ENCODE results near the gene MYL4.
"Not testable (repeated sequence)": the region's sequence is repeated elsewhere in the genome, so short reads cannot be mapped to it uniquely, and the experiment has no call there.

Gene MYL4

DNA sequence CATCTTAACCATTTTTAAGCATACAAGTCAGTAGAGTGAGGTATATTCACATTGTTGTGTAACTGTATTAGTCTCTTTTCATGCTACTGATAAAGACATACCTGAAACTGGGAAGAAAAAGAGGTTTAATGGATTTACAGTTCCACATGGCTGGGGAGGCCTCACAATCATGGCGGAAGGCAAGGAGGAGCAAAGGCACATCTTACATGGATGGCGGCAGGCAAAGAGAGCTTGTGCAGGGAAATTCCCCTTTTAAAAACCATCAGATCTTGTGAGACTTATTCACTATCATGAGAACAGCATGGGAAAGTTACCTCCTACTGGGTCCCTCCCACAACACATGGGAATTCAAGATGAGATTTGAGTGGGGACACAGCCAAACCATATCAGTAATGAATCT, 14.9 kb downstream of the MYL4 start:
- H3K4me3 Mint-ChIP-seq, H3K27ac Mint-ChIP-seq, H3K27me3 Mint-ChIP-seq, H3K9me3 Mint-ChIP-seq, H3K36me3 Mint-ChIP-seq: not testable (repeated sequence)
- H3K4me1 Mint-ChIP-seq = peaks cover 20% of the 10 kb centered on the region

DNA sequence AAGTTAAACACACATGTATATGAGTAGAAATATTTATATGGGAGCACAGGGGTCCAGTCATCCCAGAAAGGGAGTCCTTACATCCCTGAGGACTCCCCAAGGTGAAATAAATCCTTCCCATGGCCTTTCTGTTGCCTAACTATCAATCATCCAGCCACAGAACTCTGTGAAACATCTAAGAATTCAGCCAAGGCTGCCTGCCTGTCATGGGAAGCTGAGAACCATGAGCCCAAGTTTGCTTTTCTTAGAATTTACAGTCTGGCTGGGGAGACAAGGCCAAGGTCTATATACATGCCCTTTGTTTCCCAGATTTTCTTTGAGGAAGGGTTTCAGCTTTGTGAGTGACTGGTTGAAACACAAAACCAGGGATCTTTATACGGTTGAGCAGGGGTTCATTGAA, 15.8 kb downstream of the MYL4 start:
- H3K27me3 Mint-ChIP-seq = peaks cover 2% of the 10 kb centered on the region
- no peak overlapping the region for H3K4me3 Mint-ChIP-seq
- H3K27ac Mint-ChIP-seq = no peak overlapping the region
- no peaks in the 10 kb centered on the region for H3K36me3 Mint-ChIP-seq
- H3K9me3 Mint-ChIP-seq = no peaks in the 10 kb centered on the region
- H3K4me1 Mint-ChIP-seq = peaks cover 21% of the 10 kb centered on the region

DNA sequence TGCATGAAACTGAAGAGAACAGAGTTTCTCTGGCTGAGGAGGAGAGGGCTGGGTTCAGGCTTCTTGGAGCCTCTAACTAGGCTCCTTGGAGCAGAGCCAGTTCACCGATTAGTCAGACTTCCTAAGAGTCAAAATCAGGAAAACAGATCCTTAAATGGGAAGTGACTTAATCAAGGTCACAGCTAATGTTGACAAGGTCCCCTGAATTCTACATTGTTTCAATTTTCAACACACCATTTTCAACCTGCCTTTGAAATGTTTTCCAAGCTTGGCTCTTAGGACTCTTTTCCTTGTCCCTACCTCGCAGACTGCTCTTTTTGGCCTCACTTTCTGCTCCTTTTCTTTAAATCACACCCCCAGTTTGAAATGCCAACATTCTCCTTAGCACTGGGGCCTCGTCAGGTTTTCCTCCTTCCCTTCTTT, 16.3 kb downstream of the MYL4 start:
- H3K4me3 Mint-ChIP-seq = no peak overlapping the region
- no peak overlapping the region for H3K27ac Mint-ChIP-seq
- H3K9me3 Mint-ChIP-seq = no peaks in the 10 kb centered on the region
- no peaks in the 10 kb centered on the region for H3K36me3 Mint-ChIP-seq
- peaks cover 2% of the 10 kb centered on the region for H3K27me3 Mint-ChIP-seq
- peaks cover 20% of the 10 kb centered on the region for H3K4me1 Mint-ChIP-seq

DNA sequence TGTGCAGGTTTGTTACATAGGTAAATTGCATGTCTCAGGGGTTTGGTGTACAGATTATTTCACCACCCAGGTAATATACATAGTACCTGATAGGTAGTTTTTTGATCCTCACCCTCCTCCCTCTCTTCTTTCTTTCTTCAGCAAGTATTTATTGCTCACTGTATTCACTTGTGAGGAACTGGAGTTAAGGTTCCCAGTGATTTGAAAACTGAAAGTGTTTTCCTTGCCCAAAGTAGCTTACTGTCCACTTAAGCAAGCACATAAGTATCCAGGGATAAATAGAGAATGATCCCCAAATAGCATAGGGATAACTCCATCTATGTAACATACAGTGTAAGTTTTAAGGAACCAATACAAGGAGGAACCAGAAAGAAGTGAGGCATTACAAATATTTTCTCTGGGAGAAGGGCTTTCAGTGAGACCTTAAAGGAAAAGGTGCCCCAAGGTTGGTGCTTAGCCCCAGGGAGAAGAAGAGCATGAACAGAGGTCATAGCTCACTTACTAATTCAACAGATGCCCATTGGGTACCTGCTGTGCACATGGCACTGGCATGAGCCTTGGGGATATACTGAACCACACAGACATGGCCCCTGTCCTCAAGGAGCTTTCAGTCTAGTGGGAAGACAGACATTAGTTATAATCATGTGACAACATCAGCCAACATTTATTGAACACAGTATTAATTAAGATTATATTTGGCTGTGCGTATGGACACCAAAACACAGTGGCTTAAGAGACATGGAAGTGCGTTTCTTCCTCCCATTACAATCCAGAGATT, 17.0 kb downstream of the MYL4 start:
- Mint-ChIP-seq H3K27ac (peak overlapping the region; percentile 17), H3K27me3 (peaks cover 2% of the 10 kb centered on the region), H3K9me3 (no peaks in the 10 kb centered on the region), H3K36me3 (no peaks in the 10 kb centered on the region), H3K4me3 (no peak overlapping the region), H3K4me1 (peaks cover 16% of the 10 kb centered on the region)

DNA sequence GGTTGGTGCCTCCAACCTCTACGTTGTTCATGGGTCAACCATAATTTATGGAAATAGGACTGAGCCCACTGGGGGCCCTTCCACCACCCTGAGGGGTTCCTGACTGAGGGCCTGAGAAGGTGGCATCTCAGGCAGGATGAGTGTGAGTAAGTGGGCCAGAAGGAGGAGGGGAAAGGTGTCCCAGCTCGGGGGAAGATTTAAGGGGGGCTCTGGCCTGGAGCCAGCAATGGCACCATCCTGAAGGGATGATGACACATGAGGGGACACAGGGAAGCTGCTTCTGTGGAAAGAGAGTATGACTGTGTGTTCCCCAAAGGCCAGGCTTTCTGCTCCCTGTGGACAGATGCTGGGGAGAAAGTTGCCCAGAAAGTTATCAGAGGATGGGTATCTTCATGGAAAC, 18.7 kb downstream of the MYL4 start:
- Mint-ChIP-seq H3K36me3 (no peaks in the 10 kb centered on the region), H3K9me3 (no peaks in the 10 kb centered on the region), H3K4me1 (peaks cover 12% of the 10 kb centered on the region), H3K27ac (peak overlapping the region; percentile 59), H3K4me3 (no peak overlapping the region), H3K27me3 (no peaks in the 10 kb centered on the region)

DNA sequence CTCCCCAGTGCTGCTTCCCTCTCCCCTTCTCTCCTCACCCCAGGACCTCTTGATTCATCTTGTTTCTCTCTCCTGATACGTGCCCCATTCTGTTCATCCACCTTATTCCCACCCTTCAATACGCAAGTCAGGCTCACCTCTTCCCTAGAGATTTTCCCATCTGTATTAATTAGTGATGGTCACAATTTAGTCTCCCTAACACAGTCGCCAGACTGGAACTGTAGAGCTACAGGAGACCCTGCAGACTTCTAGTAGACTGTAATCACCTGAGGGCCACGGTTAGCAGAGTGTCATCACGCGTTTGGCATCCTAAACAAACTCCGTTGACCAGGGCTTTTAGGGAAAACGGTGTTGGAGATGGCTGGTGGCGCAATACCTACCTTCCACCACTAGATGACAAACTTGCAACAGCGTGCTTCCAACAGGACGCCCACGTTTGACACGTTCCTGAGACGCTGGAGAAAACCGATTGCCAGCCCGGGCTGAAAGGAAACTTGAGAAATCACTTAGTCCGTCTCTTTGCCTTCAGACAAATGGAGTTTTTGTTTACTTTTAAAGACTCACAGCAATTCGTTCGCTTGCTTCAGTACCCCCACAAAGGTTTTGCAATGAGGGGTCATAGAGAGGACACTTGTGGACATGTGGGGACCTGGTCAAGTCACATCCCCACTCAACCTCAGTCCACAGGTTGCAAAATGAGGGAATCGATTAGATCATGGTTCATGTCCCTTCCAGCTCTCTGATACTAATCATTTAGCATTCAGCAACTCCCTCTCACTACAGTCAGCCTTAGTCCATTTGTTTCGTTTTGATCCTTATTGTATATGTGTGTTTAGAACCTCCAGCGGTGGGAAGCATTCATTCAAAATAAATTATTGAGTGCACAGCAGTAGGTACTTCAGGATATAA, 20.6 kb downstream of the MYL4 start:
- Mint-ChIP-seq H3K4me1 (peaks cover 12% of the 10 kb centered on the region), H3K9me3 (no peaks in the 10 kb centered on the region), H3K27ac (peak overlapping the region; percentile 33), H3K4me3 (peak overlapping the region; percentile 63), H3K27me3 (no peaks in the 10 kb centered on the region), H3K36me3 (no peaks in the 10 kb centered on the region)

DNA sequence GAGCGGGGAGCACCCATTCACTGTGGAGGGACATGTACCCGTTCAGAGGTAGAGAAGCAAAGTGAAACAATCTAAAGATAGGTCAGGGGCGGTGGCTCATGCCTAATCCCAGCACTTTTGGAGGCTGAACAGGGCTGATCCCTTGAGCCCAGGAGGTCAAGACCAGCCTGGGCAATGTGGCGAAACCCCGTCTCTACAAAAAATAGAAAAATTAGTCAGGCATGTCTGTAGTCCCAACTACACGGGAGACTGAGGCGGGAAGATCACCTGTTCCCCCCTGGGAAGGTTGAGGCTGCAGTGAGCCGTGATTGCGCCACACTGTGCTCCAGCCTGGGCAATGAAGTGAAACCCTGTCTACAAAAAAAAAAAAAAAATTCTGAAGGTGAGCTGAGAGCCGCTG, 21.7 kb downstream of the MYL4 start:
- Mint-ChIP-seq H3K4me3 (no peak overlapping the region), H3K4me1 (peaks cover 12% of the 10 kb centered on the region), H3K27ac (no peak overlapping the region), H3K9me3 (no peaks in the 10 kb centered on the region), H3K27me3 (no peaks in the 10 kb centered on the region), H3K36me3 (no peaks in the 10 kb centered on the region)

DNA sequence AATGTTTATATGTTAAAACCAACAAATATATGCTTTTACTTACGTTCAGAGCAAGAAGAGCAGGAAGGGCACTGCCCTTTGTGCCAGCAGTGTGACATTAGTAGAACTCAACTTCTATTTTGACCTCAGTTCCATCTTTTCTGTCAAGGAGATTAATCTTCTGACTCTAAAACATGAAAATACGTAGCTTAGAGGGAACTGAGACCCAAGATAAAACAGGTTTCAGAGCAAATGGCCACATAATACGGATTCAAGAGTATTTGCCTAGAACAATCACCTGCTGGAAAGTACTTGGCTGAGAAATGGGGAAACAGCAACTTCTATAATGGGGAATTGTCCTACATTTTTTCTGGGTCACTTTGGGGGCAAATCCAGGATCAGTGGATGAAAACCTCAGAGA, 22.2 kb downstream of the MYL4 start:
- no peak overlapping the region for H3K4me3 Mint-ChIP-seq
- H3K9me3 Mint-ChIP-seq = no peaks in the 10 kb centered on the region
- H3K36me3 Mint-ChIP-seq = no peaks in the 10 kb centered on the region
- no peak overlapping the region for H3K27ac Mint-ChIP-seq
- H3K4me1 Mint-ChIP-seq = peaks cover 12% of the 10 kb centered on the region
- no peaks in the 10 kb centered on the region for H3K27me3 Mint-ChIP-seq

DNA sequence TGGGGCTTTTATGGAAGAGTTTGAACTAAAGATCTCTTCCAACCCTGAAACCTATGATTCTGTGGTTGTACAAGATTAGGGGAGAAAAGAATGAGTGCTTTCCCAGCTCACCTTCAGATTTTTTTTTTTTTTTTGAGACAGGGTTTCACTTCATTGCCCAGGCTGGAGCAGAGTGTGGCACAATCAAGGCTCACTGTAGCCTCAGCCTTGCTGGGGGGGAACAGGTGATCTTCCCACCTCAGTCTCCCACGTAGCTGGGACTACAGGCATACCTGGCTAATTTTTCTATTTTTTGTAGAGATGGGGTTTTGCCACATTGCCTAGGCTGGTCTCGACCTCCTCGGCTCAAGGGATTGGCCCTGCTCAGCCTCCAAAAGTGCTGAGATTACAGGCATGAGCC, 22.7 kb downstream of the MYL4 start:
- Mint-ChIP-seq H3K27me3 (no peaks in the 10 kb centered on the region), H3K9me3 (no peaks in the 10 kb centered on the region), H3K4me1 (peaks cover 12% of the 10 kb centered on the region), H3K36me3 (no peaks in the 10 kb centered on the region), H3K4me3 (no peak overlapping the region), H3K27ac (no peak overlapping the region)

DNA sequence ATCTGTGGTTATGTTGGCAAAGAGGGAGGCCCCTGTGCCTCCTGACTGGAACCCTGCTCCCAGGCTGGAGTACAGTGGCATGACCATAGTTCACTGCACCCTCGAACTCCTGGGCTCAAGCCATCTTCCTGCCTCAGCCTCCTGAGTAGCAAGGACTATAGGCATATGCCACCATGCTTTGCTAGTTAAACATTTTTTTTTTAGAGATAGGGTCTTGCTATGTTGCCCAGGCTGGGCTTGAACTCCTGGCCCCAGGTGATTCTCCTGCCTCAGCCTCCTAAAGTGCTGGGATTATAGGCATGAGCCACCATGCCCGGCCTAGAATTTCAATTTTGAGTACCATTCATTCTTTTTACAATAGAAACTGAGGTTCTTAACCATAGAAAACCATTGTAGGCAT, 23.3 kb downstream of the MYL4 start:
- Mint-ChIP-seq H3K4me1 (peaks cover 12% of the 10 kb centered on the region), H3K27ac (no peak overlapping the region), H3K36me3 (no peaks in the 10 kb centered on the region), H3K27me3 (no peaks in the 10 kb centered on the region), H3K9me3 (no peaks in the 10 kb centered on the region), H3K4me3 (no peak overlapping the region)

DNA sequence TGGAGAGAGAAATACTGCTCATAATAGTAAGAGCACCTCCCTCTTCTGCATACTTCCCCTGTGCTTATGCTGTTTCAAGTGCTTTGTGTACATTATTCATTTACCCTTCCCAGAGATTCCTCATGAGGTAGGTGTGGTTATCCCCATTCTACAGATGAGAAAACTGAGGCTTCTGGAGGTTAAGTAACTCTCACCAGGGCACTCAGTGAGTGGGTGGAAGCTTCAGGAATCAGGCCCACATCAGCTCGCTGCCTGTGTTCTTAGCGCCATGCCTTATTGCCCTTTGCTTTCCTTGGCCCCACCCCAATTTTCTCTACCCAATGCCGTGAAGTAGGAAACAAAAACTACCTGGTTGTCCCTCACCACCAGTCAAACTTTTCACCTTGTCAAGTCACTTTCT, 26.4 kb downstream of the MYL4 start:
- H3K4me3 Mint-ChIP-seq = no peak overlapping the region
- no peaks in the 10 kb centered on the region for H3K9me3 Mint-ChIP-seq
- H3K36me3 Mint-ChIP-seq = no peaks in the 10 kb centered on the region
- no peak overlapping the region for H3K27ac Mint-ChIP-seq
- H3K27me3 Mint-ChIP-seq = no peaks in the 10 kb centered on the region
- no peaks in the 10 kb centered on the region for H3K4me1 Mint-ChIP-seq

DNA sequence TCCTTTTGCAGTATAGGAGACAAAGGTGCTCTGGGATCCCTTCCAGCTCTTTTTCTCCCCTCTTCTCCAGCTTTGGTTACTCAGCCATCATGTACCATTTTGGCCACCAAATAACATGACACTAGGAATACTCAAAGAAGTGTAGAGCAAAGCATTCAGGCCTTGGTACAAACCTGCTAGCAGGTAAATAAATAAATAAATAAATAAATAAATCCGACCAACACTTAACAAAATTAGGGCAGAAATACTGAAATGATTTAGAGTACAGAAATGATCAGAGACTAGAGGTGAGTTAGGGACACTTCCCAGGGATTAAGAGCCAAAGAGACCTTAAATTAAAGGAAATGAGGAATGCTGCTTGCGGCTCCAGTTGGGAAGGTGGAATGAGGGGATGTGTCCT, 26.8 kb downstream of the MYL4 start:
- H3K4me3 Mint-ChIP-seq = no peak overlapping the region
- no peaks in the 10 kb centered on the region for H3K9me3 Mint-ChIP-seq
- no peaks in the 10 kb centered on the region for H3K27me3 Mint-ChIP-seq
- H3K27ac Mint-ChIP-seq = no peak overlapping the region
- H3K36me3 Mint-ChIP-seq = no peaks in the 10 kb centered on the region
- H3K4me1 Mint-ChIP-seq = no peaks in the 10 kb centered on the region

DNA sequence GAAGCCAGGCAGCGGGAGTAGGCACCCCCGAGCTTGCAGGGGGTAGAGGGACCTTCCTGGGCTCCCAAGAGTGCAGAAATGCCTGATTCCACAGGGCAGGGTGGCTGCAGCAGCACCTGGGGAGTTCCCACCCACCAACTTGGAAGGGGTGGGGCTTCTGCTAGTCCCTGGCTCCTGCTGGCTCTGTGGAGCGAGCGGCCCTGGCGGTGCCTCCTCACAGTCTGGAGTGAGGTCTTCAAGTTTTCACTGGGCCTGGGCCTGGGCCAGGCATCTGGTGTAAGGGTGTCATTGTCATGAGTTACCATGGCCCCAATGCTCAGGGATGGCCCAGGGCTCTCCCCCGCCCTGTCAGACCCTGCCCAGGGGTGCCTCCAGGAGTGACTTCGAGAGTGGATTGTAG, 28.7 kb downstream of the MYL4 start:
- H3K27me3 Mint-ChIP-seq = no peaks in the 10 kb centered on the region
- H3K4me1 Mint-ChIP-seq = no peaks in the 10 kb centered on the region
- H3K9me3 Mint-ChIP-seq = no peaks in the 10 kb centered on the region
- no peak overlapping the region for H3K4me3 Mint-ChIP-seq
- H3K36me3 Mint-ChIP-seq = no peaks in the 10 kb centered on the region
- H3K27ac Mint-ChIP-seq = no peak overlapping the region

DNA sequence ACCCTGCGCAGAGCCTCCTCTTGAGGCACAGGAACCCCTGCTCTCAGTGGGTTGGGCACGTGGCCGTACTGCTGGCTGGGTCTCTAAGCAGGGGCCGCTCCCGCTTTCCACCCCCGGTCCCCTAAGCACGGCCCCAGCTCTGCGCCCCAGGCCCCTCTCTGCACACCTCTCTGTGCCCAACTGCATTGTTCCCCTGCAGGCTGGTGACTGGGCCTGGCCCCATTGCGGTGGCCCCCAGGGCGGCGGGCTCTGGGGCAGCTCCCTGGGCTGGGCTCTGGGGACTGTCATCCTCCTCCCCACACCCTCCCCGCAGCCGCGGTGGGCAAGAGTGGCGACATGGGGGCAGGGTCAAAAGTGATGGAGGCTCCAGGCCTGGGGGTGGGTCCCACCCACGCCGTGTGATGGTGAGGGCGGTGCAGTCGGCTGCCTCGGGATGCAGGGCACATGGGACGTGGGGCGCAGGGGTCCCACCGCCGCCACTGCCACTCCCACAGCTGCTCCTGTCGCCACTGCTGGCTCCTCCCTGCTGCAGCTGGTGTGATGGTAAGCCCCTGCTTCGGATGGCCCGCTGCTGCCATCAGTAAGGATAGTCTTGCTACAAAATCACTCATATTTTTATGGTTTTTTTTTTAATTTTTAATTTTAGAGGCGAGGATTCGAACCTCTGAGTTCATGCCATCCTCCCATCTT, 29.3 kb downstream of the MYL4 start:
- no peak overlapping the region for H3K27ac Mint-ChIP-seq
- no peaks in the 10 kb centered on the region for H3K4me1 Mint-ChIP-seq
- H3K27me3 Mint-ChIP-seq = no peaks in the 10 kb centered on the region
- no peaks in the 10 kb centered on the region for H3K9me3 Mint-ChIP-seq
- H3K36me3 Mint-ChIP-seq = no peaks in the 10 kb centered on the region
- H3K4me3 Mint-ChIP-seq = no peak overlapping the region

DNA sequence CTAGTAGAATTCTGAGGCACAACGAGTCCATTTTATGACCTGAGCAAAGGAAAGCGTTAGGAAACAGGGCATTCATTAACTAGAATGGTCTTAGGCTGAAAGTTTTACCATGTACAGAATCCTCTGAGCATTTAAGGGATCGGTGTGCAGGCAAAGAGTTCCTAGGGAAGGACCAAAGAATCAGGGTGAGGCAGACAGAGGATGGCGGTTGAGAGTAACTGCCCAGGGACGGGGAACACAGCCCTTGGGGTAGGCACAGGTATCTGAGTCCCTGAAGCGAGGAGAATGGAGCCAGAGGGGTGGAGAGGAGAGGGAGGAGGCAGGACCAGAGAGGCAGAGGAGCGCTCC, 30.4 kb downstream of the MYL4 start:
- no peaks in the 10 kb centered on the region for H3K9me3 Mint-ChIP-seq
- peaks cover 4% of the 10 kb centered on the region for H3K27me3 Mint-ChIP-seq
- no peaks in the 10 kb centered on the region for H3K4me1 Mint-ChIP-seq
- no peak overlapping the region for H3K4me3 Mint-ChIP-seq
- H3K36me3 Mint-ChIP-seq = no peaks in the 10 kb centered on the region
- no peak overlapping the region for H3K27ac Mint-ChIP-seq
